Liver (tissue), 9 donors: Measurements from ENCODE around the gene FAM20C. TPM values are rescaled to one million over a fixed set of nuclear protein-coding genes. Genes with fewer than 3 reads are reported as not detected.

Source experiments
- DNase-seq: peaks from one replicate; pipeline ENCODE4 v3.0.0-alpha.2; 2017; ENCODE audit warnings: low spot score
- H3K27ac ChIP-seq, 2 donors: one replicate each; pipeline ENCODE4 v1.7.0; 2013; ENCODE audit warnings: inconsistent platforms in 2 of 2, low read length in 2 of 2, control low read depth in 1 of 2, low read depth in 1 of 2, mild to moderate bottlenecking in 1 of 2
- H3K27me3 ChIP-seq, 4 donors: one replicate each; pipeline versions ENCODE4 v1.6.1 to v1.7.0; 2013; ENCODE audit warnings: low read length in 3 of 4, inconsistent platforms in 1 of 4, mild to moderate bottlenecking in 1 of 4, moderate library complexity in 1 of 4; ENCODE audit not compliant: control insufficient read depth in 4 of 4, insufficient read depth in 4 of 4
- H3K36me3 ChIP-seq, 4 donors: one replicate each; pipeline versions ENCODE4 v1.6.1 to v1.7.0; 2013; ENCODE audit warnings: low read length in 3 of 4, mild to moderate bottlenecking in 3 of 4, low read depth in 1 of 4, moderate library complexity in 1 of 4; ENCODE audit not compliant: control insufficient read depth in 4 of 4, insufficient read depth in 3 of 4
- H3K4me1 ChIP-seq, 4 donors: one replicate each; pipeline versions ENCODE4 v1.6.1 to v1.7.0; 2013; ENCODE audit warnings: low read length in 3 of 4, mild to moderate bottlenecking in 3 of 4, moderate library complexity in 1 of 4; ENCODE audit not compliant: control insufficient read depth in 4 of 4, insufficient read depth in 4 of 4
- H3K4me3 ChIP-seq, 3 donors: one replicate each; pipeline versions ENCODE4 v1.6.1 to v1.7.0; 2013; ENCODE audit warnings: low read length in 3 of 3, control low read depth in 1 of 3, low read depth in 1 of 3, mild to moderate bottlenecking in 1 of 3
- H3K9ac ChIP-seq, 2 donors: one replicate each; pipeline ENCODE4 v1.7.0; 2013; ENCODE audit warnings: low read length in 2 of 2, mild to moderate bottlenecking in 2 of 2, moderate library complexity in 2 of 2, control low read depth in 1 of 2, low read depth in 1 of 2
- H3K9me3 ChIP-seq, 4 donors: one replicate each; pipeline versions ENCODE4 v1.6.1 to v1.7.0; 2013; ENCODE audit warnings: low read length in 3 of 4; ENCODE audit not compliant: control insufficient read depth in 4 of 4
- CTCF ChIP-seq: fragments of 150-350 bp; IDR thresholded peaks from 2 replicates; pipeline ENCODE4 v1.5.1; 2017; ENCODE audit warnings: improper control_type of control experiment, low read depth, low read length; ENCODE audit not compliant: missing input control
- EGR1 ChIP-seq, 2 donors: IDR thresholded peaks; 2 replicates each; pipeline ENCODE4 v1.6.1; 2016 to 2018; ENCODE audit warnings: antibody characterized with exemption in 2 of 2, low read depth in 2 of 2
- FOXA1 ChIP-seq: IDR thresholded peaks from 2 replicates; pipeline ENCODE4 v1.6.1; 2016; ENCODE audit warnings: antibody characterized with exemption
- FOXA2 ChIP-seq: IDR thresholded peaks from 2 replicates; pipeline ENCODE4 v1.6.1; 2016; ENCODE audit warnings: antibody characterized with exemption
- GABPA ChIP-seq, 2 donors: IDR thresholded peaks in 1 of 2; conservative IDR thresholded peaks in 1 of 2; 2 replicates each; pipeline ENCODE4 v1.6.1; 2016; ENCODE audit warnings: antibody characterized with exemption in 2 of 2, mild to moderate bottlenecking in 1 of 2, moderate library complexity in 1 of 2
- HNF4A ChIP-seq, 2 donors: conservative IDR thresholded peaks; 2 replicates each; pipeline ENCODE4 v1.6.1; 2016; ENCODE audit warnings: antibody characterized with exemption in 2 of 2, mild to moderate bottlenecking in 2 of 2
- HNF4G ChIP-seq: IDR thresholded peaks from 2 replicates; pipeline ENCODE4 v1.6.1; 2016; ENCODE audit warnings: antibody characterized with exemption
- JUND ChIP-seq, 2 donors: IDR thresholded peaks; 2 replicates each; pipeline ENCODE4 v1.6.1; 2016; ENCODE audit warnings: antibody characterized with exemption in 2 of 2
- MAX ChIP-seq: IDR thresholded peaks from 2 replicates; pipeline ENCODE4 v1.6.1; 2016; ENCODE audit warnings: antibody characterized with exemption
- NR2F2 ChIP-seq: IDR thresholded peaks from 2 replicates; pipeline ENCODE4 v1.6.1; 2016; ENCODE audit warnings: antibody characterized with exemption
- RAD21 ChIP-seq, 2 donors: IDR thresholded peaks; 2 replicates each; pipeline ENCODE4 v1.6.1; 2016; ENCODE audit warnings: antibody characterized with exemption in 2 of 2, mild to moderate bottlenecking in 2 of 2
- REST ChIP-seq: IDR thresholded peaks from 2 replicates; pipeline ENCODE4 v1.6.1; 2016; ENCODE audit warnings: antibody characterized with exemption, mild to moderate bottlenecking
- RXRA ChIP-seq, 2 donors: IDR thresholded peaks; 2 replicates each; pipeline ENCODE4 v1.6.1; 2017 to 2018; ENCODE audit warnings: antibody characterized with exemption in 2 of 2, mild to moderate bottlenecking in 1 of 2
- SP1 ChIP-seq: IDR thresholded peaks from 2 replicates; pipeline ENCODE4 v1.6.1; 2018; ENCODE audit warnings: antibody characterized with exemption, mild to moderate bottlenecking
- TAF1 ChIP-seq: conservative IDR thresholded peaks from 2 replicates; pipeline ENCODE4 v1.6.1; 2016; ENCODE audit warnings: antibody characterized with exemption, mild to moderate bottlenecking
- YY1 ChIP-seq: IDR thresholded peaks from 2 replicates; pipeline ENCODE4 v1.6.1; 2016; ENCODE audit warnings: antibody characterized with exemption, mild to moderate bottlenecking
- ZBTB33 ChIP-seq: IDR thresholded peaks from 2 replicates; pipeline ENCODE4 v1.6.1; 2016; ENCODE audit warnings: antibody characterized with exemption
- WGBS: extraction: QIAGEN DNeasy Blood & Tissue Kit; methylation state at CpG from one replicate; pipeline ENCODE4 v1.1.7; 2013; 5-methylcytosine and 5-hydroxymethylcytosine counted together
- polyA plus RNA-seq, 2 donors: library from polyadenylated mRNA; stranded (reverse) in 1 of 2; unstranded in 1 of 2; fragments of 200-250 nt in 1 of 2; fragments of >200 nt in 1 of 2; fragmentation: Nextera tagmentation in 1 of 2; extraction: Ambion mirVana in 1 of 2; gene quantifications; one replicate each; pipeline versions ENCODE4 v1.2.1 to v1.2.3, GENCODE V29; 2013 to 2015
- total RNA-seq, 2 donors: library from RNA; depleted of rRNA; stranded (reverse); fragments of >200 nt; gene quantifications; one replicate each; pipeline ENCODE4 v1.2.3, GENCODE V29; 2014
- TF ChIP-seq, protein P1 (sequence below): IDR thresholded peaks from 2 replicates; pipeline ENCODE4 v1.6.1; 2016; ENCODE audit warnings: antibody characterized with exemption
- donor health status: healthy.
- donor health status: healthy.
- donor health status: healthy.
- donor health status: healthy.
- donor health status: healthy.

The FAM20C gene
- total and polyA plus RNA-seq, 4 donors, result 13.4 to 40.4 (median 31.5) TPM

- TF ChIP-seq MAX, result no peak
- peak in 1 of 2 donors; percentile 46 for TF ChIP-seq HNF4A (conservative IDR thresholded peaks at IDR 0.05)
- TF ChIP-seq NR2F2, result peak; percentile 66
- TF ChIP-seq JUND (IDR thresholded peaks at IDR 0.05), result no peak
- TF ChIP-seq YY1, result no peak
- no peak for TF ChIP-seq TAF1
- no peak for TF ChIP-seq EGR1 (IDR thresholded peaks at IDR 0.05; ENCODE audit: low read depth in 2 of 2)
- no peak for TF ChIP-seq ZBTB33
- no peak for TF ChIP-seq SP1
- TF ChIP-seq GABPA (IDR thresholded peaks at IDR 0.05 in 1 of 2, conservative IDR thresholded peaks at IDR 0.05 in 1 of 2), result no peak
- TF ChIP-seq FOXA2, result no peak
- TF ChIP-seq FOXA1, result no peak
- no peak for TF ChIP-seq CTCF
- no peak for TF ChIP-seq RAD21 (IDR thresholded peaks at IDR 0.05)
- TF ChIP-seq RXRA (IDR thresholded peaks at IDR 0.05), result peak in 1 of 2 donors; percentile 51
- no peak for TF ChIP-seq REST
- TF ChIP-seq, protein P1, sequence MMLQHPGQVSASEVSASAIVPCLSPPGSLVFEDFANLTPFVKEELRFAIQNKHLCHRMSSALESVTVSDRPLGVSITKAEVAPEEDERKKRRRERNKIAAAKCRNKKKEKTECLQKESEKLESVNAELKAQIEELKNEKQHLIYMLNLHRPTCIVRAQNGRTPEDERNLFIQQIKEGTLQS, result no peak
- no peak for TF ChIP-seq HNF4G
- WGBS, result 54% methylated on average over 16 of the region's 16 CpGs
- H3K36me3 ChIP-seq, result peaks cover 0 to 8% (median 1%) of the 10 kb centered on the region in 4 donors
- peak overlapping the region; percentile 45 to 55 for H3K27ac ChIP-seq
- peaks cover 7 to 32% (median 24%) of the 10 kb centered on the region in 4 donors for H3K4me1 ChIP-seq
- DNase-seq, result no peak
- H3K9ac ChIP-seq, result no peak overlapping the region
- no peaks in the 10 kb centered on the region for H3K27me3 ChIP-seq
- no peak overlapping the region for H3K4me3 ChIP-seq
- no peaks in the 10 kb centered on the region for H3K9me3 ChIP-seq
Measured at GRCh38 chr7:240887-241421, 48.6 kb downstream of the FAM20C start.
